Fibroblast of mammary gland (primary cell): ENCODE data around the gene TGM5.
"Not testable (repeated sequence)": the region's sequence is repeated elsewhere in the genome, so short reads cannot be mapped to it uniquely, and the experiment has no call there.

ENCODE experiments used
- DNase-seq: peaks from one replicate; pipeline ENCODE4 v3.0.0-alpha.2; 2010; ENCODE audit warnings: low read depth
- H3K4me3 ChIP-seq: 2 replicates; pipeline ENCODE4 v1.5.1; 2011; ENCODE audit warnings: low read depth, mild to moderate bottlenecking, low read length, moderate library complexity; ENCODE audit not compliant: control insufficient read depth
- CTCF ChIP-seq: conservative IDR thresholded peaks from 2 replicates; pipeline ENCODE4 v1.5.1; 2011; ENCODE audit warnings: low read depth, low read length, inconsistent platforms; ENCODE audit not compliant: control insufficient read depth, insufficient read depth

Gene TGM5

GRCh38 chr15:43208052-43209002 is 58.4 kb downstream of the TGM5 start:
- TF ChIP-seq CTCF: no peak
- no peak overlapping the region for H3K4me3 ChIP-seq
- no peak for DNase-seq

GRCh38 chr15:43207024-43207423 is 59.7 kb downstream of the TGM5 start:
- H3K4me3 ChIP-seq: no peak overlapping the region
- no peak for DNase-seq
- no peak for TF ChIP-seq CTCF

GRCh38 chr15:43206054-43206453 is 60.7 kb downstream of the TGM5 start:
- no peak for TF ChIP-seq CTCF

GRCh38 chr15:43204016-43204901 is 62.5 kb downstream of the TGM5 start:
- DNase-seq: peak; percentile 78
- TF ChIP-seq CTCF: peak; percentile 70
- no peak overlapping the region for H3K4me3 ChIP-seq

More at GRCh38 chr15:43206054-43206453, 60.7 kb downstream of the TGM5 start:
- H3K4me3 ChIP-seq: no peak overlapping the region
- no peak for DNase-seq

- no peak for TF ChIP-seq CTCF
- DNase-seq: no peak
- no peak overlapping the region for H3K4me3 ChIP-seq
Measured at GRCh38 chr15:43199945-43200488, 66.7 kb downstream of the TGM5 start.

- H3K4me3 ChIP-seq: no peak overlapping the region
- TF ChIP-seq CTCF: no peak
- no peak for DNase-seq
Measured at GRCh38 chr15:43198992-43199391, 67.7 kb downstream of the TGM5 start.

GRCh38 chr15:43198556-43198955 is 68.2 kb downstream of the TGM5 start:
- DNase-seq, H3K4me3 ChIP-seq: not testable (repeated sequence)

- not testable (repeated sequence) for H3K4me3 ChIP-seq, DNase-seq
Measured at GRCh38 chr15:43197773-43198172, 69.0 kb downstream of the TGM5 start.
